Loucy (cell line): ENCODE results near the gene SLC5A4.
"Not testable (repeated sequence)": the region's sequence is repeated elsewhere in the genome, so short reads cannot be mapped to it uniquely, and the experiment has no call there.

Experiments used
- H2AFZ ChIP-seq: fragments of 200-600 bp; sonication (generic); 2 replicates; pipeline ENCODE4 v1.6.0; 2016; ENCODE audit warnings: antibody characterized with exemption, mild to moderate bottlenecking, low read length, moderate library complexity
- H3F3A ChIP-seq: fragments of 200-600 bp; 2 replicates; pipeline ENCODE4 v1.6.0; 2016; ENCODE audit warnings: antibody characterized with exemption, low read depth, mild to moderate bottlenecking
- H3K27me3 ChIP-seq: fragments of 200-600 bp; sonication (generic); 2 replicates; pipeline ENCODE4 v1.6.1; 2014; ENCODE audit warnings: low read length, mild to moderate bottlenecking; ENCODE audit not compliant: insufficient read depth, poor library complexity, severe bottlenecking
- H3K36me3 ChIP-seq: fragments of 200-600 bp; sonication (generic); 2 replicates; pipeline ENCODE4 v1.6.1; 2016; ENCODE audit warnings: low read length; ENCODE audit not compliant: insufficient read depth
- H3K4me1 ChIP-seq: fragments of 200-600 bp; sonication (generic); 2 replicates; pipeline ENCODE4 v1.5.1; 2014; ENCODE audit warnings: low read length, mild to moderate bottlenecking; ENCODE audit not compliant: insufficient read depth, poor library complexity, severe bottlenecking
- H3K4me2 ChIP-seq: fragments of 200-600 bp; sonication (generic); 2 replicates; pipeline ENCODE4 v1.6.0; 2014; ENCODE audit warnings: antibody characterized with exemption, low read length, low read depth, mild to moderate bottlenecking; ENCODE audit not compliant: poor library complexity, severe bottlenecking
- H3K4me3 ChIP-seq: fragments of 200-600 bp; sonication (generic); 2 replicates; pipeline ENCODE4 v1.5.1; 2014; ENCODE audit warnings: low read length, mild to moderate bottlenecking, mixed read lengths; ENCODE audit not compliant: poor library complexity, severe bottlenecking
- H3K79me2 ChIP-seq: fragments of 200-600 bp; sonication (generic); 2 replicates; pipeline ENCODE4 v1.6.1; 2014; ENCODE audit warnings: low read length; ENCODE audit not compliant: insufficient read depth
- H3K9ac ChIP-seq: fragments of 200-600 bp; sonication (generic); 2 replicates; pipeline ENCODE4 v1.6.0; 2014; ENCODE audit warnings: mild to moderate bottlenecking, low read depth, low read length, moderate library complexity; ENCODE audit not compliant: poor library complexity, severe bottlenecking
- H3K9me2 ChIP-seq: fragments of 200-600 bp; sonication (generic); replicated peaks from 2 replicates; pipeline ENCODE4 v1.6.1; 2016; ENCODE audit warnings: low read depth, low read length, mixed read lengths
- H3K9me3 ChIP-seq: fragments of 200-600 bp; sonication (generic); 2 replicates; pipeline ENCODE4 v1.6.1; 2014; ENCODE audit warnings: mild to moderate bottlenecking, antibody characterized with exemption, low read length, low read depth; ENCODE audit not compliant: insufficient read depth
- H4K20me1 ChIP-seq: fragments of 200-600 bp; sonication (generic); 2 replicates; pipeline ENCODE4 v1.6.0; 2014; ENCODE audit warnings: antibody characterized with exemption, low read length, mild to moderate bottlenecking; ENCODE audit not compliant: insufficient read depth, poor library complexity, severe bottlenecking
- EZH2phosphoT487 ChIP-seq: fragments of 200-600 bp; IDR thresholded peaks from 2 replicates; pipeline ENCODE4 v1.6.1; 2018; ENCODE audit warnings: antibody characterized with exemption, mild to moderate bottlenecking, moderate library complexity, borderline replicate concordance
- TF ChIP-seq, protein P1 (sequence below): fragments of 200-600 bp; sonication (generic); conservative IDR thresholded peaks from 2 replicates; pipeline ENCODE4 v1.5.1; 2014; ENCODE audit warnings: mild to moderate bottlenecking, antibody characterized with exemption, low read length

Gene SLC5A4

DNA sequence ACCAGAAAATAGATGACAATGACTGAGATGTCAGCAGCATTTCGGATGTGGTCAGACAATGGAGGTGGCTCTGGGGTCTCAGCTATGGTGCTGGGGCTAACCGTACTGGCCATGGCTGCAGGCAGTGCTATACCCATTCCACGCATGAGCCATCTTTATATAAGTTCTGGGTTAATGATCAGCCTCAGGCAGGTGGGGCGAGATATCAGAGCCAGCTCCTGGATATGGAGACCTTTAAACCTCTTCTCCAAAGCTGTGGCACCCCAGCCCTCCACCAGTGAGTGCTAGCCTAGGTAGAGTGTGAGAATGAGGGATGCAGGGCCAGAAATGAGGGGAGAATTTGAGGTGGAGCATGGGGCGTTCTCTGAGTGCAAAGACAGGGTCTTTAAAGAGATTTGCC is at the start of gene SLC5A4:
Gene SLC5A4, minus strand, starts transcription at position 131 of the 400 bp plus-strand sequence. Its CDS starts 18 bp downstream, at position 113.
- Histone ChIP-seq H2AFZ (no peak within 1 kb of the TSS), H3K9ac (no peak within 1 kb of the TSS), H3F3A (no peaks in the 10 kb centered on the region), H4K20me1 (no peaks in the 10 kb centered on the region), H3K4me3 (no peak within 1 kb of the TSS), H3K9me3 (no peaks in the 10 kb centered on the region), H3K4me2 (no peak within 1 kb of the TSS), H3K79me2 (no peaks in the 10 kb centered on the region), H3K36me3 (no peaks in the 10 kb centered on the region), H3K4me1 (no peaks in the 10 kb centered on the region), H3K9me2 (no peaks in the 10 kb centered on the region), H3K27me3 (no peaks in the 10 kb centered on the region)
- TF ChIP-seq, protein P1, sequence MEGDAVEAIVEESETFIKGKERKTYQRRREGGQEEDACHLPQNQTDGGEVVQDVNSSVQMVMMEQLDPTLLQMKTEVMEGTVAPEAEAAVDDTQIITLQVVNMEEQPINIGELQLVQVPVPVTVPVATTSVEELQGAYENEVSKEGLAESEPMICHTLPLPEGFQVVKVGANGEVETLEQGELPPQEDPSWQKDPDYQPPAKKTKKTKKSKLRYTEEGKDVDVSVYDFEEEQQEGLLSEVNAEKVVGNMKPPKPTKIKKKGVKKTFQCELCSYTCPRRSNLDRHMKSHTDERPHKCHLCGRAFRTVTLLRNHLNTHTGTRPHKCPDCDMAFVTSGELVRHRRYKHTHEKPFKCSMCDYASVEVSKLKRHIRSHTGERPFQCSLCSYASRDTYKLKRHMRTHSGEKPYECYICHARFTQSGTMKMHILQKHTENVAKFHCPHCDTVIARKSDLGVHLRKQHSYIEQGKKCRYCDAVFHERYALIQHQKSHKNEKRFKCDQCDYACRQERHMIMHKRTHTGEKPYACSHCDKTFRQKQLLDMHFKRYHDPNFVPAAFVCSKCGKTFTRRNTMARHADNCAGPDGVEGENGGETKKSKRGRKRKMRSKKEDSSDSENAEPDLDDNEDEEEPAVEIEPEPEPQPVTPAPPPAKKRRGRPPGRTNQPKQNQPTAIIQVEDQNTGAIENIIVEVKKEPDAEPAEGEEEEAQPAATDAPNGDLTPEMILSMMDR = no peak
- no peak for TF ChIP-seq EZH2phosphoT487

DNA sequence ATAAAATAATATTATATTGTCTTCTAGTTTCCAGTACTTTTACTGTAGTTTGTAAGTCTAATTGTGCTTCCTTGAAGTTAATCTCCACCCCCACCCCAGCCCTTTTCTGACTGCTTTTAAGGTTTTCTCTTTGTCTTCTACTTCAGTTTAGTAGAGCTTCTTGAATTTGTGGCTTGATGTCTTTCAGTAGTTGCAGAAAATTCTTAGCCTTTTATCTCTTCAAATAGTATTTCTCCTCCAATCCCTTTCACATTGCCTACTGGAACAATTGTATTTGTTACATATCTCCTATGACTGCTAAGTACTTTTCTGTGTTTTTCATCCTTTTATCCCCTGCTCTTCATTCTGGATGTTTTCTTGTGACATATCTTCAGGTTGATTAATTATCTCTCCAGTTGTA is 38.8 kb upstream of the SLC5A4 start:
- H3K4me3 ChIP-seq, H3K27me3 ChIP-seq, H3K36me3 ChIP-seq, H3K9me3 ChIP-seq, H3F3A ChIP-seq, H3K9ac ChIP-seq, H3K4me1 ChIP-seq, H4K20me1 ChIP-seq, H3K4me2 ChIP-seq, H3K79me2 ChIP-seq, H2AFZ ChIP-seq, H3K9me2 ChIP-seq: not testable (repeated sequence)

DNA sequence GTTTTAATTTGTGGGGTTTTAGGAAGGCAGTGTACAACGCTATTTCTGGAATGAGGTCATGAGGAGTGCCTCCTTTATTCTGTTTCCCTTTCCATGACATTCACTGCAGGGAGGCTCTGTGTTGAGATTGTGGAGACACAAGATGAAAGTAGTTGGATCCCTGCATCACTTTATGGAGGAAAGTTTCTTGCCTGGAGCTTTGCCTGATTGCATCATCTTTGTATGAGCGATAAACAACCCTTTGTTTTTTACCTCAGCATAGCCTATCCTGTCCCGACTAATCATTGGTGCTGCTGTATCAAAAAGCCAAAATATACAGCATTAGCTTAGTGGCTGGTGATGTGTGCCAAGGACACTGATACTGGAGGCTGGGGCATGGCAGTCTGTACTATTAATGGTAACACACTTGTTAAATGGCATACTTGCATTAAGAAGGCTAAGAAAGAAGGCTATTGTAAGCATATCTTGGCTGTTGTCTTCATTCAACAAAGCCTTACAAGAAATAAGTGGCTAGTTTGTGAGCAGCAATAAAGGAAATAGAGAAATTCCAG is 31.2 kb upstream of the SLC5A4 start:
- Histone ChIP-seq H2AFZ (no peak overlapping the region), H3K9ac (no peak overlapping the region), H3F3A (no peaks in the 10 kb centered on the region), H3K36me3 (no peaks in the 10 kb centered on the region), H3K4me3 (no peak overlapping the region), H3K9me2 (no peaks in the 10 kb centered on the region), H3K4me1 (no peaks in the 10 kb centered on the region), H4K20me1 (no peaks in the 10 kb centered on the region), H3K4me2 (no peak overlapping the region), H3K9me3 (no peaks in the 10 kb centered on the region), H3K79me2 (no peaks in the 10 kb centered on the region), H3K27me3 (no peaks in the 10 kb centered on the region)
- no peak for TF ChIP-seq EZH2phosphoT487
- TF ChIP-seq, protein P1 = no peak

DNA sequence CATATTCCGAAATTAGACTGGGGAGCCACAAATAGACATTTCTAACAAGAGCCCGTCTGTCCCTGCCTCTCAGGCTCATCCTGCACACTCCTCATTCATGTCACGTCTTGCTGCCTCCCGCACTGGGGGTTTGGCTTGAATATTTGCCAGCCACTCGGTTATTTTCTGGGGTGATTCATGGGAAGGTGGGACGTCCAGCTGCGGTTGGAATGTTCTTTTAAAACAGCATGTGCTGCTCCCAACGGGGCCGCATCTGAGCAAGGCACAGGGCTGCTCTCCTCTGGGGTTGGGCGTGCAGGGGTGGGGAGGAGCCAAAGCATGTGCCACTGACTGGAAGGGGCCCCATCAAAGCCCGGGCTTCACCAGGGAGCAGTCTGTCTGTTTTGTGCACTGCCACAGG is 25.9 kb upstream of the SLC5A4 start:
- no peaks in the 10 kb centered on the region for H3K9me3 ChIP-seq

DNA sequence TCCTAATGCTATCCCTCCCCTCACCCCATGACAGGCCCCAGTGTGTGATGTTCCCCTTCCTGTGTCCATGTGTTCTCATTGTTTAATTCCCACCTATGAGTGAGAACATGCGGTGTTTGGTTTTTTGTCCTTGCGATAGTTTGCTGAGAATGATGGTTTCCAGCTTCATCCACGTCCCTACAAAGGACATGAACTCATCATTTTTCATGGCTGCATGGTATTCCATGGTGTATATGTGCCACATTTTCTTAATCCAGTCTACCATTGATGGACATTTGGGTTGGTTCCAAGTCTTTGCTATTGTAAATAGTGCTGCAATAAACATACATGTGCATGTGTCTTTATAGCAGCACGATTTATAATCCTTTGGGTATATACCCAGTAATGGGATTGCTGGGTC is 20.2 kb upstream of the SLC5A4 start:
- not testable (repeated sequence) for H3K79me2 ChIP-seq, H3K4me2 ChIP-seq, H3K4me1 ChIP-seq, H3K4me3 ChIP-seq, H3F3A ChIP-seq, H2AFZ ChIP-seq, H3K9ac ChIP-seq, H3K9me3 ChIP-seq, H3K27me3 ChIP-seq, H3K9me2 ChIP-seq, H4K20me1 ChIP-seq, H3K36me3 ChIP-seq

More for the DNA sequence above, 25.9 kb upstream of the SLC5A4 start:
- TF ChIP-seq EZH2phosphoT487 = no peak
- TF ChIP-seq, protein P1 = no peak
- Histone ChIP-seq H3K79me2 (no peaks in the 10 kb centered on the region), H2AFZ (no peak overlapping the region), H4K20me1 (no peaks in the 10 kb centered on the region), H3F3A (no peaks in the 10 kb centered on the region), H3K9me2 (no peaks in the 10 kb centered on the region), H3K27me3 (no peaks in the 10 kb centered on the region), H3K9ac (no peak overlapping the region), H3K4me3 (no peak overlapping the region), H3K36me3 (no peaks in the 10 kb centered on the region), H3K4me1 (no peaks in the 10 kb centered on the region), H3K4me2 (no peak overlapping the region)
